Left ventricle myocardium inferior (tissue), 1 donor: ENCODE measurements around the gene TAL2. TPM values are rescaled to one million over a fixed set of nuclear protein-coding genes. Genes with fewer than 3 reads are reported as not detected.

Experiments used
- DNase-seq: peaks from one replicate; pipeline ENCODE4 v3.0.0-alpha.2; 2020
- H3K27ac ChIP-seq: fragments of 200-600 bp; replicated peaks from 2 replicates; pipeline ENCODE4 v1.8.0; 2021
- H3K27me3 ChIP-seq: fragments of 200-600 bp; 2 replicates; pipeline ENCODE4 v1.8.0; 2021; ENCODE audit warnings: low read depth
- H3K36me3 ChIP-seq: fragments of 200-600 bp; 2 replicates; pipeline ENCODE4 v1.8.0; 2021
- H3K4me1 ChIP-seq: fragments of 200-600 bp; 2 replicates; pipeline ENCODE4 v1.8.0; 2021
- H3K4me3 ChIP-seq: fragments of 200-600 bp; 2 replicates; pipeline ENCODE4 v1.8.0; 2021; ENCODE audit warnings: mild to moderate bottlenecking, moderate library complexity
- H3K9me3 ChIP-seq: fragments of 200-600 bp; replicated peaks from 2 replicates; pipeline ENCODE4 v1.8.0; 2021
- CTCF ChIP-seq: fragments of 200-600 bp; IDR thresholded peaks from 2 replicates; pipeline ENCODE4 v1.8.0; 2021; ENCODE audit warnings: antibody characterized with exemption, mild to moderate bottlenecking, borderline replicate concordance
- intact Hi-C: fragments of 100-400 bp; cut with micrococcal nuclease; formaldehyde crosslinking; loops from one replicate; pipeline ENCODE4 v1.11.0; 2022
- long read RNA-seq: library from polyadenylated mRNA; unstranded; transcript quantifications from one replicate; pipeline ENCODE4 v2.0.0, GENCODE V29; 2021
- total RNA-seq: library from RNA; stranded (reverse); fragmentation: NEBNext Ultra II Directional; extraction: Animal tissue kit (Norgen Biotek cat#: 25700); gene quantifications from one replicate; pipeline ENCODE4 v1.2.1, GENCODE V29; 2021
- donor health status: DM: no; HTN: yes; CAD: no; lungs with severe emphysema.

The TAL2 gene
- total RNA-seq, result not detected
- long read RNA-seq, result 0 reads

GRCh38 chr9:105662184-105663104, at the start of gene TAL2:
Gene TAL2, plus strand, starts transcription at chr9:105662457. Its CDS starts 40 bp downstream, at chr9:105662497.
- no peak for DNase-seq
- TF ChIP-seq CTCF, result no peak
- Histone ChIP-seq H3K27ac (no peak within 1 kb of the TSS), H3K4me1 (no peaks in the 10 kb centered on the region), H3K4me3 (no peak within 1 kb of the TSS), H3K36me3 (no peaks in the 10 kb centered on the region), H3K27me3 (peaks cover 21% of the 10 kb centered on the region), H3K9me3 (no peaks in the 10 kb centered on the region)
- intact Hi-C loops, result no loop called here

GRCh38 chr9:105621001-105621400, 41.3 kb upstream of the TAL2 start:
- Histone ChIP-seq H3K36me3 (peaks cover 42% of the 10 kb centered on the region), H3K4me1 (no peaks in the 10 kb centered on the region), H3K9me3 (no peaks in the 10 kb centered on the region), H3K27me3 (no peaks in the 10 kb centered on the region), H3K27ac (no peak overlapping the region), H3K4me3 (no peak overlapping the region)
- TF ChIP-seq CTCF, result no peak
- intact Hi-C loops, result no loop called here
- no peak for DNase-seq

- no peak for TF ChIP-seq CTCF
- no peaks in the 10 kb centered on the region for H3K27me3 ChIP-seq
- DNase-seq, result no peak
- H3K4me1 ChIP-seq, result no peaks in the 10 kb centered on the region
- no peak overlapping the region for H3K27ac ChIP-seq
- peaks cover 46% of the 10 kb centered on the region for H3K36me3 ChIP-seq
- H3K9me3 ChIP-seq, result no peaks in the 10 kb centered on the region
- no peak overlapping the region for H3K4me3 ChIP-seq
- intact Hi-C loops, result no loop called here
Measured at GRCh38 chr9:105625088-105625487, 37.2 kb upstream of the TAL2 start.

- Histone ChIP-seq H3K9me3 (no peaks in the 10 kb centered on the region), H3K36me3 (peaks cover 21% of the 10 kb centered on the region), H3K4me3 (no peak overlapping the region), H3K27me3 (no peaks in the 10 kb centered on the region), H3K4me1 (no peaks in the 10 kb centered on the region), H3K27ac (no peak overlapping the region)
- TF ChIP-seq CTCF, result no peak
- DNase-seq, result no peak
- intact Hi-C loops, result no loop called here
Measured at GRCh38 chr9:105632807-105633206, 29.4 kb upstream of the TAL2 start.

GRCh38 chr9:105633411-105633810, 28.8 kb upstream of the TAL2 start:
- DNase-seq, result no peak

More at GRCh38 chr9:105633411-105633810, 28.8 kb upstream of the TAL2 start:
- H3K4me3 ChIP-seq, result no peak overlapping the region
- peaks cover 19% of the 10 kb centered on the region for H3K36me3 ChIP-seq
- no peaks in the 10 kb centered on the region for H3K9me3 ChIP-seq
- no peak for TF ChIP-seq CTCF
- intact Hi-C loops, result no loop called here
- H3K4me1 ChIP-seq, result no peaks in the 10 kb centered on the region
- no peak overlapping the region for H3K27ac ChIP-seq
- H3K27me3 ChIP-seq, result no peaks in the 10 kb centered on the region
